GM06990 (cell line): Measurements from ENCODE around the gene CCDC106.

Experiments
- DNase-seq: peaks from one replicate; pipeline ENCODE4 v3.0.0-alpha.2; 2011; ENCODE audit not compliant: insufficient read length; ENCODE audit errors: extremely low read depth
- H3K27me3 ChIP-seq: replicated peaks from 2 replicates; pipeline ENCODE4 v1.6.0; 2011; ENCODE audit warnings: low read length; ENCODE audit not compliant: control insufficient read depth, insufficient read depth
- H3K36me3 ChIP-seq: 2 replicates; pipeline ENCODE4 v1.5.1; 2011; ENCODE audit warnings: low read length; ENCODE audit not compliant: control insufficient read depth, insufficient read depth
- H3K4me3 ChIP-seq: replicated peaks from 2 replicates; pipeline ENCODE4 v1.5.1; 2011; ENCODE audit warnings: low read depth, mild to moderate bottlenecking, control low read depth, low read length
- CTCF ChIP-seq: IDR thresholded peaks from 2 replicates; pipeline ENCODE4 v1.5.1; 2011; ENCODE audit warnings: low read length, control low read depth, mild to moderate bottlenecking, inconsistent platforms; ENCODE audit not compliant: insufficient read depth, poor library complexity, severe bottlenecking

The CCDC106 gene

GRCh38 chr19:55601084-55601483 is 46.9 kb upstream of the CCDC106 start:
- H3K36me3 ChIP-seq = peaks cover 10% of the 10 kb centered on the region
- no peak for TF ChIP-seq CTCF
- peak overlapping the region; percentile 87 for H3K4me3 ChIP-seq
- no peaks in the 10 kb centered on the region for H3K27me3 ChIP-seq
- no peak for DNase-seq

- DNase-seq = no peak
- no peak for TF ChIP-seq CTCF
- no peaks in the 10 kb centered on the region for H3K27me3 ChIP-seq
- H3K36me3 ChIP-seq = peaks cover 7% of the 10 kb centered on the region
- no peak overlapping the region for H3K4me3 ChIP-seq
Measured at GRCh38 chr19:55602104-55603001, 45.7 kb upstream of the CCDC106 start.

GRCh38 chr19:55603115-55603514 is 44.9 kb upstream of the CCDC106 start:
- Histone ChIP-seq H3K27me3 (no peaks in the 10 kb centered on the region), H3K4me3 (no peak overlapping the region), H3K36me3 (peaks cover 5% of the 10 kb centered on the region)
- DNase-seq = no peak
- no peak for TF ChIP-seq CTCF

GRCh38 chr19:55603581-55604292 is 44.3 kb upstream of the CCDC106 start:
- Histone ChIP-seq H3K4me3 (no peak overlapping the region), H3K36me3 (peaks cover 5% of the 10 kb centered on the region), H3K27me3 (no peaks in the 10 kb centered on the region)
- no peak for DNase-seq
- TF ChIP-seq CTCF = no peak

GRCh38 chr19:55605207-55605636 is 42.8 kb upstream of the CCDC106 start:
- H3K27me3 ChIP-seq = no peaks in the 10 kb centered on the region
- peaks cover 7% of the 10 kb centered on the region for H3K36me3 ChIP-seq
- peak overlapping the region; percentile 90 for H3K4me3 ChIP-seq
- TF ChIP-seq CTCF = no peak
- DNase-seq = peak; percentile 98
